ENCODE data around the gene CABP7. TPM values are rescaled to one million over a fixed set of nuclear protein-coding genes. Genes with fewer than 3 reads are reported as not detected.

Gene CABP7
- total and polyA plus RNA-seq, 9 donors = 0.09 to 0.40 (median 0.15) TPM

DNA sequence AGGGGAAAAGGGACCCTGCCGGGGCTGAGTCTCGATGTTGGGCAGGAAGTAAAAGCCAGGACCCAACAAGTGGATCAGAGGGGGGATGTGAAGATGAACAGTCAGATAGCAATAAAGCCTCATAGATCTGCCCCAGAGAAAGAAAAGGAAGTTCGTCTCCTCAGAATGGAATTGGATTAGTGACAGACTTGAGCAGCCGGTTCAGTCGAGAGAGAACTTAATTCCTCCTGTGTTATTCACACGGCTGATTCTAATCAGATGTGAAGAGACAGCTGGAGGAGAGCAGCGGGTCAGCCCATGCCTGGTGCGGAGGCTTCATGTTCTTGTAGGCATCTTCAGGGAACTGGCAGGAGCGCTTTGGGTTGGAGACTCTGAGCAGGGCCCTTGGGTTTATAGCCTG lies 29.3 kb upstream of the CABP7 start:
- H3K4me1 ChIP-seq (ENCODE audit: control insufficient read depth, insufficient read depth, low read length) = peaks cover 70% of the 10 kb centered on the region
- no peaks in the 10 kb centered on the region for H3K27me3 ChIP-seq (ENCODE audit: control insufficient read depth, insufficient read depth, low read length)
- WGBS (ENCODE audit: insufficient coverage) = 52% methylated on average over 9 of the region's 9 CpGs
- no peaks in the 10 kb centered on the region for H3K9me3 ChIP-seq (replicated peaks; ENCODE audit: control insufficient read depth, low read depth, low read length)
- peak; percentile 79 for DNase-seq
- H3K36me3 ChIP-seq (ENCODE audit: control insufficient read depth, insufficient read depth, low read length) = peaks cover 17% of the 10 kb centered on the region
- H3K27ac ChIP-seq (ENCODE audit: low read length) = peak overlapping the region; percentile 87
- no peak overlapping the region for H3K4me3 ChIP-seq (ENCODE audit: low read length)

- no peak for DNase-seq
- H3K9me3 ChIP-seq (replicated peaks; ENCODE audit: control insufficient read depth, low read depth, low read length) = no peaks in the 10 kb centered on the region
- no peaks in the 10 kb centered on the region for H3K27me3 ChIP-seq (ENCODE audit: control insufficient read depth, insufficient read depth, low read length)
- H3K4me1 ChIP-seq (ENCODE audit: control insufficient read depth, insufficient read depth, low read length) = peaks cover 81% of the 10 kb centered on the region
- no peak overlapping the region for H3K27ac ChIP-seq (ENCODE audit: low read length)
- peaks cover 15% of the 10 kb centered on the region for H3K36me3 ChIP-seq (ENCODE audit: control insufficient read depth, insufficient read depth, low read length)
- no peak overlapping the region for H3K4me3 ChIP-seq (ENCODE audit: low read length)
- WGBS (ENCODE audit: insufficient coverage) = 81% methylated on average over 11 of the region's 13 CpGs
These were observed 28.0 kb upstream of the CABP7 start for GRCh38 chr22:29691636-29692326.

- no peaks in the 10 kb centered on the region for H3K27me3 ChIP-seq (ENCODE audit: control insufficient read depth, insufficient read depth, low read length)
- H3K4me1 ChIP-seq (ENCODE audit: control insufficient read depth, insufficient read depth, low read length) = peaks cover 84% of the 10 kb centered on the region
- H3K9me3 ChIP-seq (replicated peaks; ENCODE audit: control insufficient read depth, low read depth, low read length) = no peaks in the 10 kb centered on the region
- H3K36me3 ChIP-seq (ENCODE audit: control insufficient read depth, insufficient read depth, low read length) = peaks cover 15% of the 10 kb centered on the region
- H3K27ac ChIP-seq (ENCODE audit: low read length) = peak overlapping the region; percentile 47
- WGBS (ENCODE audit: insufficient coverage) = 38% methylated on average over 4 of the region's 4 CpGs
- no peak for DNase-seq
- no peak overlapping the region for H3K4me3 ChIP-seq (ENCODE audit: low read length)
These were observed 27.5 kb upstream of the CABP7 start for GRCh38 chr22:29692327-29692640.

DNA sequence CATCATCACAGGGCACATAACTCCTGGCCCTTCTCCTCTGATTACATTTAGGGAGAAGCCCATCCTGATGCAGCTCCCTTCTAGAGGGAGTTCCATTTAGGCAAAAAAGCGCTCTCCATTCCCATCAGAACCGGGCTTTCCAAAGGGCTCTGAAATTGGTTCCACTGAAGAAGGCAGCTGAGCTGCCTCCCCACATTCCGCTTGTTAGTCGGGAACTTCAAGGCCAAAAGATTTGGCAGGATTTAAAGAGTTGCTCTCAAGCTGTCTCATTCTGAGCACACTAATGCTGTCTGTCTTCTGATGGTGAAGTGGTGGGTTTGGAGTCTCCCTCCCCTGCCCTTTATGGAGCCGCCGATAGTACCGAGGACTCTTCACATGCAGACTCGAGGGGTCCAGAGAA lies 26.6 kb upstream of the CABP7 start:
- Histone ChIP-seq H3K4me1 (ENCODE audit: control insufficient read depth, insufficient read depth, low read length) (peaks cover 93% of the 10 kb centered on the region), H3K36me3 (ENCODE audit: control insufficient read depth, insufficient read depth, low read length) (peaks cover 13% of the 10 kb centered on the region), H3K27me3 (ENCODE audit: control insufficient read depth, insufficient read depth, low read length) (no peaks in the 10 kb centered on the region), H3K27ac (ENCODE audit: low read length) (peak overlapping the region; percentile 71), H3K9me3 (replicated peaks; ENCODE audit: control insufficient read depth, low read depth, low read length) (no peaks in the 10 kb centered on the region), H3K4me3 (ENCODE audit: low read length) (no peak overlapping the region)
- DNase-seq = peak; percentile 69
- WGBS (ENCODE audit: insufficient coverage) = 65% methylated on average over 4 of the region's 8 CpGs

- 20% methylated on average over 1 of the region's 9 CpGs for WGBS (ENCODE audit: insufficient coverage)
- peaks cover 94% of the 10 kb centered on the region for H3K4me1 ChIP-seq (ENCODE audit: control insufficient read depth, insufficient read depth, low read length)
- H3K27me3 ChIP-seq (ENCODE audit: control insufficient read depth, insufficient read depth, low read length) = no peaks in the 10 kb centered on the region
- peak overlapping the region; percentile 71 for H3K27ac ChIP-seq (ENCODE audit: low read length)
- no peak overlapping the region for H3K4me3 ChIP-seq (ENCODE audit: low read length)
- H3K36me3 ChIP-seq (ENCODE audit: control insufficient read depth, insufficient read depth, low read length) = peaks cover 13% of the 10 kb centered on the region
- H3K9me3 ChIP-seq (replicated peaks; ENCODE audit: control insufficient read depth, low read depth, low read length) = no peaks in the 10 kb centered on the region
- DNase-seq = no peak
These were observed 26.1 kb upstream of the CABP7 start for GRCh38 chr22:29693671-29694070.

DNA sequence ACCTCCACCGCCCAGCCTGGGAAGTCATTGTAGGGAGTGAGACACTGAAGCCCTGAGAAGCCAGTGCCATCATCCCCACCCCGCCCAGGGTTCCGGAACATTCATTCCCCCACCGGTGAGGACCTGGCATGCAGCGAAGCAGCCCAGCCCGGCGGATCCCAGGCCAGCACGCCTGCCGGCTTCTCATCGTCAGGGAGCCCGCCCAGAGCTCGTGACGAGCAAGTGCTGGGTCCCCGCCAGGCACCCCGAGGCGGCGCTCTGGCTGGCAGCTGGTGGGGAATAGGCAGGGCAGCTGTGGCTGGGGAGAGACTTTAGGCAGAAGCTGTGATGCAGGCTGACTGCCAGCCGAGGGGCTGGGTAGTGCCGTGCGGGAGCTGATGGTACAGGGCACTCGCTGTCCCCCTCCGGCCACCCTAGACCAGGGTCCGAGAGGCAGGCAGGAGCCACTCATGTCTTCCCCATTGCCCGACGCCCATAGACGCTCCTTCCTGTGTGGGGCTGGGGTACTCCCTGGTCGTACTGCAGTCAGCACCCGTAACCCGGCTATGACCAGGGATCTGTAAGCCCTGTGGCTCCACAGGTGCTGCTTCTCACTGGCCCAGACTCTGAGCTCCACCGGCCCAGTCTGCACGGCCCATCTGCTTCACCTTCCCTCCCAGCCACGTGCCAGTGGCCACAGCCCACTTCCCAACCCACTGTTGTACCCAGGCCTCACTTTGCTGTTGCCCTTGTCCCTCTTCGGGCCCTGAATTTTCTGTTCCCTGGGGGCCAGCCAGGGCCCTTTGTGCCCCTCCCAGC lies 24.5 kb upstream of the CABP7 start:
- Histone ChIP-seq H3K4me3 (ENCODE audit: low read length) (no peak overlapping the region), H3K4me1 (ENCODE audit: control insufficient read depth, insufficient read depth, low read length) (peaks cover 84% of the 10 kb centered on the region), H3K27me3 (ENCODE audit: control insufficient read depth, insufficient read depth, low read length) (peaks cover 4% of the 10 kb centered on the region), H3K27ac (ENCODE audit: low read length) (peak overlapping the region; percentile 62), H3K36me3 (ENCODE audit: control insufficient read depth, insufficient read depth, low read length) (peaks cover 13% of the 10 kb centered on the region), H3K9me3 (replicated peaks; ENCODE audit: control insufficient read depth, low read depth, low read length) (no peaks in the 10 kb centered on the region)
- WGBS (ENCODE audit: insufficient coverage) = 87% methylated on average over 27 of the region's 33 CpGs
- peak; percentile 84 for DNase-seq

GRCh38 chr22:29697853-29698598 lies 21.8 kb upstream of the CABP7 start:
- DNase-seq = no peak
- Histone ChIP-seq H3K27ac (ENCODE audit: low read length) (no peak overlapping the region), H3K4me1 (ENCODE audit: control insufficient read depth, insufficient read depth, low read length) (peaks cover 84% of the 10 kb centered on the region), H3K4me3 (ENCODE audit: low read length) (no peak overlapping the region), H3K27me3 (ENCODE audit: control insufficient read depth, insufficient read depth, low read length) (peaks cover 31% of the 10 kb centered on the region), H3K9me3 (replicated peaks; ENCODE audit: control insufficient read depth, low read depth, low read length) (no peaks in the 10 kb centered on the region), H3K36me3 (ENCODE audit: control insufficient read depth, insufficient read depth, low read length) (peaks cover 10% of the 10 kb centered on the region)
- WGBS (ENCODE audit: insufficient coverage) = 79% methylated on average over 12 of the region's 16 CpGs

DNA sequence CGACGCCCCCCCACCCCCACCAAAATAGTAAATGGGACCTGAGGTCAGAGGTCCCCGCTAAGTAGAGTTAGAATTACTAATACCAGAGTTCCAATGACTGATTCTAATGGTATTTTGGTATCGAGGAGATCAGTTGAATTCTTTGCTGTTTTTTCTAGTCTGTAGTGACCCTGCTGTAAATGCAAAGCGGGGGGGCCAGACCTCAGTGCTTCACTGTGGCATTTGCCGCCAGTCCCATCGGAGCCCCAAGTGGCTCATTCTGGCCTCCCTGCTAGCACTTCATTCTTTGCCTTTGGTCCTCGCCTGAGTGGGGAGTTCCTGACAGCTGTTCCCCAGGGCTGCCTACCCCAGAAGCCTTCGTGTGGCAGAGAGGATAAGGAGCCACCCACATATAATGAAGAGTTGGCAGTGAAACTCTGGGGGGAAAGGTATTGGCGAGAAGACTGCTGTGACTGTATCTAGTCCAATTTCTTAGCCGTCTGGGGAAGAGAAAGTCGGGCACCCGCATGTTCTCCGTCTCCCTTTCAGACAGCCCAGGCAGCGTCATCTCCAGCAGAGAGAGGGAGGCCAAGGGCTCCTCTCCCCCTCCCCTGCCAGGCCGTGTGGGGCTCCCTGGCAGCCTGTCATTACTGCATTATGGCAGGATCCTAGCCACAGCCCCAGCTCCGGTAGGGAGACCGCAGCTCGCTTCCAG lies 19.4 kb upstream of the CABP7 start:
- H3K27ac ChIP-seq (ENCODE audit: low read length) = no peak overlapping the region
- H3K27me3 ChIP-seq (ENCODE audit: control insufficient read depth, insufficient read depth, low read length) = peaks cover 43% of the 10 kb centered on the region
- H3K4me3 ChIP-seq (ENCODE audit: low read length) = no peak overlapping the region
- no peak for DNase-seq
- WGBS (ENCODE audit: insufficient coverage) = 31% methylated on average over 13 of the region's 19 CpGs
- H3K36me3 ChIP-seq (ENCODE audit: control insufficient read depth, insufficient read depth, low read length) = peaks cover 3% of the 10 kb centered on the region
- no peaks in the 10 kb centered on the region for H3K9me3 ChIP-seq (replicated peaks; ENCODE audit: control insufficient read depth, low read depth, low read length)
- peaks cover 81% of the 10 kb centered on the region for H3K4me1 ChIP-seq (ENCODE audit: control insufficient read depth, insufficient read depth, low read length)

GRCh38 chr22:29700900-29701154 lies 19.0 kb upstream of the CABP7 start:
- Histone ChIP-seq H3K4me1 (ENCODE audit: control insufficient read depth, insufficient read depth, low read length) (peaks cover 81% of the 10 kb centered on the region), H3K4me3 (ENCODE audit: low read length) (no peak overlapping the region), H3K36me3 (ENCODE audit: control insufficient read depth, insufficient read depth, low read length) (peaks cover 3% of the 10 kb centered on the region), H3K27me3 (ENCODE audit: control insufficient read depth, insufficient read depth, low read length) (peaks cover 43% of the 10 kb centered on the region), H3K27ac (ENCODE audit: low read length) (no peak overlapping the region), H3K9me3 (replicated peaks; ENCODE audit: control insufficient read depth, low read depth, low read length) (no peaks in the 10 kb centered on the region)
- no peak for DNase-seq
- WGBS (ENCODE audit: insufficient coverage) = 34% methylated on average over 7 of the region's 9 CpGs
